Epithelial cell of prostate (primary cell): Measurements from ENCODE around the gene OR2V2.
"Not testable (repeated sequence)": the region's sequence is repeated elsewhere in the genome, so short reads cannot be mapped to it uniquely, and the experiment has no call there.

Experiments used
- DNase-seq: peaks from one replicate; pipeline ENCODE4 v3.0.0-alpha.2; 2011; ENCODE audit warnings: low read depth, low spot score
- H3K27ac ChIP-seq: fragments of 450-650 bp; 2 replicates; pipeline ENCODE4 v1.5.1; 2017; ENCODE audit warnings: mild to moderate bottlenecking

OR2V2 gene

GRCh38 chr5:181114284-181114843 is 33.0 kb upstream of the OR2V2 start:
- H3K27ac ChIP-seq = no peak overlapping the region
- DNase-seq = no peak

DNA sequence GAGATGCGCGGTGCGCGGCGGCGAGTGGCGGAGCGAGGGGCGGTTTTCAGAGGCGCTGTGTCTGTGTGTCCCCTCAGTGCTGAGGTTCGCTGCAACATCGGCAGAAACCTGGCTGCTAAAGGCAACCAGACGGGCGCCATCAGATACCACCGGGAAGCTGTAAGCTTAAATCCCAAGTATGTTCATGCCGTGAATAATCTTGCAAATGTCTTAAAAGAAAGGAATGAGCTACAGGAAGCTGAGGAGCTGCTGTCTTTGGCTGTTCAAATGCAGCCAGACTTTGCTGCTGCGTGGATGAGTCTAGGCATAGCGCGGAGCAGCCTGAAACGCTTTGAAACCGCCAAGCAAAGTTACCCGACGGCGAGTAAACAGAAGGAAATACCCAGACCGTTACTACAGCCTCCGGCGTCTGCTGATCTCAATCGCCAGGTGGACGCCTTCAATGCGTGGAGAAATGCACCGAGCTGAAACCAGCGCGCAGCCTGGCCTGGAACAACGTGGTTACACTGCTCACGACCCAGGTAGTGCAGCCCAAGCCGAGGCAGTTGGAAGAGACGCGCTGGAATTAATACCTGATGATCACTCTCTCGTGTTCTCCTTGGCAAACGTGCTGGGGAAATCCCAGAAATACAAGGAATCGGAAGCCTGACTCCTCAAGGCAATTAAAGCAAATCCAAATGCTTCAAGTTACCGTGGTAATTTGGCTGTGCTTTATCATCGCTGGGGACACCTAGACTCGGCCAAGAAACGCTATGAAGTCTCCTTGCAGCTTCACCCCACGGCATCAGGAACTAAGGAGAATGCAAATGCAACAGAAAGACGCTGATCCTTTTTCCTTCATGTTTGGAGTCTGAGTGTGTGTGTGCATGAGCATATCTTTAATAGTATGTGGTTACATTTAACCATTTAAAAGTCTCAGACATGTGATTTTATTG is 32.3 kb upstream of the OR2V2 start:
- DNase-seq = peak; percentile 18
- H3K27ac ChIP-seq = no peak overlapping the region

DNA sequence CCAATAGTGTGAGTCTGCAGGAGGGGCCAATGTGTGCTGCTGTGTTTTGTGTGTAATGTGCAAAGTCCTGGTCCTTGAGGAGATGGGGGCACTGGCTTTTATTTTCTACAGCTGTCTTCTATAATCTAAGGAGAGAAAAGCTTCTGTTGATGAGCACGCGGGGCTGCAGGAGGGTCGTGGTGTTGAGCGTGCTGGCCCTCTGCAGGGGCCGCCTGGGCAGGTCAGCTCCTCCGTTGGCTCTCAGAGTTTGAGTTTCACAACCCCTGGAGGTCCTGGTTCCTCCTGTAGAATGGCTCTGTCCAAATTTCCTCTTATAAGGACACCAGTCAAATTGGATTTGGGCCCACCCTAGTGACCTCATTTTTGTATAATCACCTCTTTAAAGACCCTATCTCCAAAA is 29.0 kb upstream of the OR2V2 start:
- no peak overlapping the region for H3K27ac ChIP-seq
- no peak for DNase-seq

DNA sequence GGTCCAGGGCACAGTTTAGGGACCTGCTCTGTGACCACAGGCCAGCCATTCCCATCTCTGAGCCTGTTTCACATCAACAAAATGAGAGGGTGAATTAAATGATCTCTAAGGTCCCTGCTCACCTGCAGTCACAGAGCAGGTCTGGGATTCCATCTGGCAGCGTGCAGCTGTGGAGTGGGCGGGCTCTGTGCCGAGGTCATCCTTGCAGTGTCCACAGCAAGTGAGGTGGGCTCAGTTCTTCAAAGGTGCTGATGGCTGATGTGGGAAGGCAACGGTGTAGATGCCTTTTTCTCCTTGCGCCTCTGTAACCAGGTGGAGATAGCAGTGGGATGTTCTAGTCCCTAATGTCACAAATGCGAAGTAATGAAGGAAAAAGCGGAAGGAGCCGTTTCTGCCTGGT is 28.3 kb upstream of the OR2V2 start:
- H3K27ac ChIP-seq = peak overlapping the region; percentile 20
- no peak for DNase-seq

GRCh38 chr5:181120306-181120705 is 27.1 kb upstream of the OR2V2 start:
- peak overlapping the region; percentile 20 for H3K27ac ChIP-seq

DNA sequence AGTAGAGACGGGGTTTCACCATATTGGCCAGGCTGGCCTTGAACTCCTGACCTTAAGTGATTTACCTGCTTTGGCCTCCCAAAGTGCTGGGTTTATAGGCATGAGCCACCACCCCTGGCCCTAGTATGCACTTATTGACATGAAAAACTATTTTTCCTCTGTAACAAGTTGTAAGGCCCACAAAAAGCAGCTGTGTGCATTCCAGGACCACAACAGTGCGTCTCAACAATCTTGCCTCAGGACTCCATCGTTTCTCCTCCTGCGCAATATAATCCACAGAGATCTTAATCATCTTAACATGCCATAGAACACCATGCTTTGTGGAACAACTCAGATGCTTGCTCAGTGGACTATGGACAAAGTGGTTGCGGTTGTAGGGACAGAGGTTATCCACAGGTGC is 26.6 kb upstream of the OR2V2 start:
- no peak for DNase-seq
- H3K27ac ChIP-seq = no peak overlapping the region

More at GRCh38 chr5:181120306-181120705, 27.1 kb upstream of the OR2V2 start:
- DNase-seq = no peak

DNA sequence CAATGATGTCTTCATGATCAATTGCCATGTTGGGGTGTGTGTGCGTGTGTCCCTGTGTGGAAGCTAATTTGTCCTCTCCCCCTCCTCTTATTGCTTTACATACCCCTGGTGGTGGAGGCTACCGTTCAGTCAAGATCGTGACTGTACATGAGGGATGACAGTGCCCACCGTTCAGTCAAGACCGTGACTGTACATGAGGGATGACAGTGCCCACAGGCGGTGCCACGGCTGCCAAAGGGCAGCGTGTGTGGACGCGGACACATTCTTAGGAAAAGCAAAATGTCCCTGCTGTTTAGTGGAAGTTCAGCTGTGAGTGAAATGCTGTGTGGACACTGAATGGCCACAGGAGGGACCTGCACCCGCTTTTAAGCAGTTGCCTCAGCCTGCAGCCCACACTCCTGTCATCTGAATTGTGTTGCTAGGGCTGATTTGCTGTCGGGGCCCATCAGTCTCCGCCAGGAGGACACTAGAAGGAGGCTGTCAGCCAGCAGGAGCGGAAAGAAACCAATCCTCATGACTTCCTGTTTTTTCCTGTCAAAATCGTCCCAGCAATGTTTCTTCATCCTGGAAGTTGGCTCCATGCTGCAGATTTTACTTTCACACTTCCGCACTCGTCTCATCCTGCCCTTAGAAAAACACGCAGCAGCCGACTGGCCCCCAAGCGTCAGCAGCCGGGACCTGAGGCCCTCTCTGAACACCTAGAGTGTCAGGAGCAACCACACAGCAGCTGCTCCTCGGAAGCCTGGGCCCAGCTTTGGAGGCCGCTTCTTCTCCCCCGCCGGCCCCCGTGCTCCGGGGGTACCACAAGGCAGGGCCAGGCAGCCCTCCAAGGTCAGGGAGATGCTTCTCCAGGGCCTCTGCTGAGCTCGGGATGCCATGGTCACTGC is 25.5 kb upstream of the OR2V2 start:
- no peak overlapping the region for H3K27ac ChIP-seq
- no peak for DNase-seq

DNA sequence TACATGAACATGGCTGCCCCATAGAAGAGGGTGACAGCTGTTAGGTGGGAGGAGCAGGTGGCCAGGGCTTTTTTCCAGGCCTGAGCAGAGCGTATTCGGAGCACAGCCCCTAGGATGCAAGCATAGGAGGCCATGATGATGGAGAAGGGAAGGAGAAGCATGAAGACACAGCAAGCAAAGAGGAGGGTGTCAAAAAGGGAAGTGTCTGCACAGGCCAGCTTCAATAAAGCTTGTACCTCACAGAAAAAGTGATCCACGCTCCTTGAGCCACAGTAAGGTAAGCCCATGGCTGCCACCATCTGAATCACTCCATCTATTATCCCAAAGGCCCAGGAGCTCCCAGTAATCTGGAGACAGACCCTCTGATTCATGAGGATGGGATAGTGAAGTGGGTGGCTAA is 22.9 kb upstream of the OR2V2 start:
- DNase-seq = no peak
- H3K27ac ChIP-seq = no peak overlapping the region

GRCh38 chr5:181126841-181127240 is 20.5 kb upstream of the OR2V2 start:
- no peak overlapping the region for H3K27ac ChIP-seq
- DNase-seq = no peak

- no peak overlapping the region for H3K27ac ChIP-seq
Observed at GRCh38 chr5:181127456-181127855, 19.9 kb upstream of the OR2V2 start.

GRCh38 chr5:181127907-181128626 is 19.3 kb upstream of the OR2V2 start:
- H3K27ac ChIP-seq = no peak overlapping the region
- no peak for DNase-seq

More at GRCh38 chr5:181127456-181127855, 19.9 kb upstream of the OR2V2 start:
- no peak for DNase-seq

DNA sequence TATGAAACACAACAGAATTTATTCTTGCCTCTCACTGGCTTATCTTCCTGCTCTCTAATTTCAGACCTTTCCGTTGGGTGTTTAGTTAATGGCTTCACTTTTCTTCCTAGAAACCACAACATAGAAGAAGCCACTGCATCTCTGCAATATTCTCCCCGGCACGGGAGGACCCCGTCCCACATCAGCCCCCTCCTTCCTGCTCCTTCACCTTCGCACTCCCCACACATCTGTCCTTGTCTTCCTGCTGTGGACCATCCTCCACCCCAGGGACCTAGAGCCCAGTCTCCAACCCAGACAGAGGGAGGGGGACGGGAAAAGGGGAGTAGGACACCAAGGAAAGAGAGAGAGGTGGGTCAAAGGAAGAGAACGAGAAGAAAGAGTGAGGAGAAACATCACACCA is 17.8 kb upstream of the OR2V2 start:
- H3K27ac ChIP-seq = no peak overlapping the region
- DNase-seq = no peak

DNA sequence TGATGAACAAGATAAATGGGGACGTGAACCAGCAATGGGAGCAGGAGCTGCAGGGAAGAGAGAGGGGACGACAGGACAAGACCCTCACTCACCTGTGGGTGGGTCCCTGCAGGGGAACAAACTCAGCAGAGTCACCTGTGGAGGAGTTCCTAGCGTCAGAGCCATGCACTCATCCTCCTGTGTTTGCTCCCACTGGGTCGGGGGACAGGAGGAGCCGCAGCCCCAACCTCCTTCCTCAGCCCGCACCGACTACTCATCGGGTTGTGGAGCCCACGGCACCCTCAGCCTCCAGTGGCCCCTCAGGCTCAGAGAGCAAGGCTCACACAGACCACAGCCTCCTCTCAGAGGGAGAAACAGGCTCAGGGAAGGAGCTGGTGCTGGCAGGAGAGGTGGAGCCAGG is 17.3 kb upstream of the OR2V2 start:
- DNase-seq, H3K27ac ChIP-seq: not testable (repeated sequence)

- DNase-seq = no peak
Observed at GRCh38 chr5:181130832-181131496, 16.4 kb upstream of the OR2V2 start, which contains the start of gene OR2V1. OR2V1 (minus strand) TSS chr5:181131169; CDS start chr5:181125304, 5,865 bp downstream.

DNA sequence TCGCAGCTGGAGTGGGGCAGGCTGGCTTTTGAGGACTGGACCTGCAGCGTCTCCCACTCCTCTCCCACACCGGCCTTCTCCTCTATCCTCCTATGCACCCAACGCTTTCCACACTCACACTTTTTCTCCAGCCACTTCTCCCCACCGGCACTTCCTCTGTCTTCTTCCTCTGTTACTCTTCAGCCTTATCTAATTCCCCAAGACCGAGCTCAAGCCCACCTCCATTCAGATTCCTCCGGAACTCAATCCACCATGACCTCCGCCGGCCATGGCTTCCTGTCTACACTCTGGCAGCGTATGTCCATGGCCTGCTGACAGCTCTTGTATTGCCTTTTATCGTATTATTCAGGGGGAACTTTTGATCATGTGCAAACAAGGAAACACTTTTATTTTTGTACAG is 15.9 kb upstream of the OR2V2 start:
- H3K27ac ChIP-seq = no peak overlapping the region
- no peak for DNase-seq

More at GRCh38 chr5:181130832-181131496, 16.4 kb upstream of the OR2V2 start, which contains the start of gene OR2V1:
- no peak within 1 kb of the TSS for H3K27ac ChIP-seq

GRCh38 chr5:181133083-181133482 is 14.3 kb upstream of the OR2V2 start:
- no peak for DNase-seq
- no peak overlapping the region for H3K27ac ChIP-seq

DNA sequence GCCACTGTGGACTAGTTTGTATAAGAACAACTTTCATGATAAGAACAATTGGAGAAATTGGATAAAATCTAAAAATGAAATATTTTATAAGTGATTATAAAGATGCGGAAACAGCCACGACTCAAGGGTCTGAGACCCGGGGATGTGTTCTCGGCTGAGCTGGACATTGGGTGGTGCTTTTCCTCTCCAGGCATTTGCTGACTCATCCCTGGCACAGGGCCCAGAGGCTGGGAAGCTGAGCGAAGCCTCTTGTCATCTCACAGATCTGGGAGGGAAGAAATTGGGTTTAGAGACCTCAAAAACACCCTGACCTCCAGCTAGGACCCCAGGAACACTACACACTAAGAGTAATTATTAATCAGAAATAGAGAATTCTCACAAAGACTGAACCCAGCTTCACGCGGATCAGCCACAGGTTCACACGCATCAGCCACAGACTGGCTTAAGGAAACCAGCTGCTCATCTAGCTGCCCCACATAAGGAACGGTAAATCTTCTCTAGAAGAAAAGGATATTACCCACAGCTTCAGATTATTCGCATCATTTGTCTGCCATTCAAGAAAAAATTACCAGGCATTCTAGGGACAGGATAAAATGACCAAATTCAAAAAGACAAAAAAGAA is 13.7 kb upstream of the OR2V2 start:
- peak; percentile 18 for DNase-seq
- no peak overlapping the region for H3K27ac ChIP-seq

DNA sequence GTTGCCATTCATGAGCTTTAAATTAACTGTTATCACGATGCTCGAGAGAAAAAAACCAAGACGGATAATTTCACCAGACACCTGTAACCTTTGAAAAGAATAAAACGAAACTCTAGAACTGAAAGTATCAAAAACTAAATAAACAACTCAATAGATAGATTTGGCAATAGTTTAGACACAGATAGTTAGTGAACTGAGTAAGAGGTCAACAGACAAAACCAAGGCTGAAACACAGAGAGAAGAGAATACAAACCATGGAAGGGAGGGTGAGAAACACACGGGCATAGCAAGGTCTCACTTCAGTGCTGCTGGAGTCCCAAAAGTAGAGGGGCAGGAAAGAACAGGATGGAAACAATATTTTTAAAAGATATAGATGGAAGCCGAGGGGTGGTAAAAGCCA is 13.1 kb upstream of the OR2V2 start:
- DNase-seq = no peak
- H3K27ac ChIP-seq = no peak overlapping the region

GRCh38 chr5:181136361-181136955 is 10.9 kb upstream of the OR2V2 start:
- H3K27ac ChIP-seq = no peak overlapping the region
- DNase-seq = no peak
